GM12891 (cell line): ENCODE measurements around the gene TANC2.

Experiments used
- POLR2A ChIP-seq: IDR thresholded peaks from 2 replicates; pipeline ENCODE4 v1.6.1; 2011; ENCODE audit warnings: low read depth, low read length, control low read depth
- TAF1 ChIP-seq: IDR thresholded peaks from 2 replicates; pipeline ENCODE4 v1.6.1; 2011; ENCODE audit warnings: low read depth, low read length, control low read depth

GRCh38 chr17:62920300-62920699 lies 45.7 kb upstream of the TANC2 start:
- TF ChIP-seq POLR2A (no peak), TAF1 (no peak)
